GM18873 (cell line): Measurements from ENCODE around the gene PDE3A.

ENCODE experiments used
- ATAC-seq: cut with Tn5 transposase; IDR thresholded peaks from one replicate; pipeline ENCODE4 v1.9.1; 2021; ENCODE audit warnings: mild to moderate bottlenecking, moderate library complexity, moderate number of reproducible peaks; ENCODE audit not compliant: unreplicated experiment, low FRiP score

Gene PDE3A

GRCh38 chr12:20487519-20487918 lies 119.2 kb downstream of the PDE3A start:
- no peak for ATAC-seq

DNA sequence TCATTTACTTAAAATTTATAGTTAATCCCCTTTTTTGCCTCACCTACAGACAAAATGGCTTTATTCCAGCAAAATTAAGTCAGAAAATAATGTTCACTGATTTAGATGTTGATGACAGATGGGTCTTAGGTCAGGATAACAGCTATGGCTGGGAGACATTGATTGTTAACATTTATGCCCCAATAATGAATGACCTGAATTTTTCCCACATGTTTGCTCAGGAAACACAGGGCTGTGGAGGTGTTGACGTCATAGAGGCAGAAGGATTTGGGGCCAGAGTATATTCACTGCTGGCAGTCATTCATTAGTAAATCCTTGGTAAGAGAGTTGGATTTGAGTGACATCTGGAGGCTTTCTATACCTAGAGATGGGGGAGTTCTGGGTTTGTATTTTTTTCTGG lies 121.3 kb downstream of the PDE3A start:
- no peak for ATAC-seq

DNA sequence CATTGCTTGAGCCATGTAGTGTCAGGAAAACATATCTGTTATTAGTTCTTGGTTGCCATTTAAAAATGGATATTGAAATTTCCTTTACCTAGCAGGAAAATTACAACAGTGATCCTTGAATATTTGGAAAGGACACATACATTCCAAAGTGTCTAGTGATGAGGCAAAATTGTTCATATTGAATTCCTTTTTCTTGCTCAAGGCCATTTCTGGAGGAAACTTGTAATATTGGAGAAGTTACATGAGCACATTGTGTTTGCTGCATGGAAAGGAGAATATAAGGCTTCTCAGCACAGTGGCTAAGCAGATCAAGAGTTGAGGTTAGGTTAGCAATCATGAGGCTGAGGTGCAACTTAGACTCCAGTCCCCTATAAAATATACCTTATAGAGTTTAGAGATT lies 121.9 kb downstream of the PDE3A start:
- no peak for ATAC-seq

DNA sequence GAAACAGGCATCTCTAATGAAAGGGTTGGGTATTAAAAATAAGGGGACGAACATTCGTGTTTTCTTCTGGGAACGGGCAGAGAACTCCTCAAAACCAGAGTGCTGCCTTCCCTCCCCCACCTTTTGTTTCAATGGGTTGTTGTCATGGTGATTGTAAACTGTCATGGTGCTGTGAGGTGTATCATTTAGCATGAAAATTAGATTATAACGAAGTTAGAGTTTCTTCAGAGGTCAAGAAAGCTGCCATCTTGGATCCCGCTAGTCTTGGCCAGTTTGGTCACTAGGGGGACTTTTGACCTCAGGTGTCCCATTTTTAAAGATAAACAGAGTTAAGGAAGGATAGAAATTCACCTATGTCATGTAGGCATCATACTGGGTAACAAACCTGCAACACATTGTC lies 123.0 kb downstream of the PDE3A start:
- no peak for ATAC-seq

DNA sequence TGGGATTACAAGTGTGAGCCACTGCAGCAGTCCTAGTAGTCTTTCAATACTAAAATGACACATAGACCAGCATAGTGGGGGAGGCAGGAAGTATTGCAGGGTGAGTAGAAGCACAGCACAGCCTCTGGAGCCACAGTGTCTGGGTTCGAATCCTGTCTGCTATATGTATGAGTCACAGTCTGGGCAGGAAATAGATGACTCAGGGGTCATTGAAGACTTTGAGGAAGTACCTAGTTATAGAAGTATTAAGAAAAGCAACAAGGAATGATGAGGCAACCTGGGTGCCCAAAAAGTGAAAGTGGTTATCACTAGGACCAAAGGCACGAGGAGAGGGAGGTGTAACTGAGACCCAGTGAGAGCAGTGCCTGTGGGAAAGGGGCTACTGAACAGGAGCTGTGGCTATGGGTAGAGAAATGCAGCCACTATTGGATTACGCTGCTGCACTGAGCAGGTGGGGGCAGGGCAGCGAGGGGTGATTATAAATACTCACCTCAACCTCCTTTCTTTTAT lies 124.0 kb downstream of the PDE3A start:
- ATAC-seq: no peak

GRCh38 chr12:20493934-20494333 lies 125.6 kb downstream of the PDE3A start:
- no peak for ATAC-seq

DNA sequence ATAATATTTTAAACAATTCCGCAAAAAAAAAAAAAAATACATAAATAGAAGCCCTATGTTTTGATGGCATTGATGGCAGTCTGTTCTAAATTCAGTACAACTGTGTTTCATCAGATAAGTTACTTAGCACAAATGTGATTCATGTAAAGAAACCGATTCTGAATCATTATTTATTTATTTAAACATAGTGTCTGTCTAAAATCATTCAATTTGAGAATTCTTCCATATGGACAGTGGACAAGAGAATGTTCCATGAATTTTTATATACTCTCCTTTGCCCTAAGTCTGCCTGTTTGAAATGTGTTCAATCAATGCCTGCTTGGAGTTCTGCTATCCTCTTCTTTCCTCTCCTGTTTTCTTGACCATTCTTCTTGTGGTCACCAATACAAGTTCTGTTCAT lies 126.5 kb downstream of the PDE3A start:
- ATAC-seq: no peak

- no peak for ATAC-seq
Measured at GRCh38 chr12:20495997-20496396, 127.7 kb downstream of the PDE3A start.

DNA sequence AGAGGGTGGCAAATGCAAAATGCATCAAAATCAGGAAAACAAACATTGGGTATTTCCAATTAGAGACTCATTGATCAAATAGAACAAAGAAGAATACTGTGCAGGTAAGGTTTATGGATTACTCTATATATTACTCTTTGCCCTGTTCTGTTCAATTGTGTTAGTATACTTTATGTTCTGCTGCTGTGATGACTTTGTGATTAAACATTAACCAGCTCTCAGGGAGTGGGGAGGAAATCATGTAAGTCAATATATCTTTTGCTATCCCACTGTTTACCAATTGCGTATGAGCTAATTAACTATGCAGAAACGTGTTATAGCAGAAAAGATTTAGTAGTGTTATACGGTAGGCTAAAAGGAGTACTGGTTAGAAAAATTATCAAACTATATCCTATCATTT lies 129.4 kb downstream of the PDE3A start:
- ATAC-seq: no peak

GRCh38 chr12:20501958-20502357 lies 133.6 kb downstream of the PDE3A start:
- ATAC-seq: no peak

DNA sequence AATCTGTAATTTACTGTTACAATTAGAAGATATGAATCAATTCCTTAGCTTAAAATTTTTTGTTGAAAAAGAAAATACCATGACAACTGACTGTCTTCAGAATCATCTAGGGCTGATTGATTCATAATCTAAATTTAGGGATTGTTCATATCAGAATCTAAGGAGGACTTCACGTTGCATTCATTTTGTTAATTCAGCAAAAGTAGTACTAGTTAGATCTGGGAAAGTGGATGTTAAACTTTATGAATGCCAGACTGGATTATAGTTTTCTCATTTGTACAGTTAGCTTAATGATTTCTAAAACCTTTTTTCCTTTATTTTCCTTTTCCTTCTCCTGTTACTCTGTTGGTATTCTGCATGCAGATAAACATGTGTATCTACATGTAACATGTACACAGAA lies 135.5 kb downstream of the PDE3A start:
- no peak for ATAC-seq

GRCh38 chr12:20505056-20505455 lies 136.7 kb downstream of the PDE3A start:
- no peak for ATAC-seq

GRCh38 chr12:20507056-20507455 lies 138.7 kb downstream of the PDE3A start:
- ATAC-seq: no peak

DNA sequence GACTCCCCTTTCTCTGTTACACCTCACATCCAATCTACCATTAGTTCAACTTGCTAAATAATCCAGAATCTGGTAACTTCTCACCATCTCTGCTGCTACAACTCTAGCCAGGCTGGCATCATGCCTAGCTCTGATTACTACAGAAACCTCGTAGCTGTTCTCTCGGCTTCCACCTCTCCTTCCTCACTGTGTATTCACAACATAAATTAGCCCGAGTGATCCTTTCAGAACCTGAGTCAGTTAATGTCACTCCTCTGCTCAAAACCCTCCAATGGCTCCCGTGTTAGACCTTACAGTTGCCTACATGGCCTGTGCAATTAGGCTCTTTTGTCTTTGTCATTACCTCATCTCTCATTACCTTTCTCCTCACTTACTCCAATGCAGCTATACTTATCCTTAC lies 139.4 kb downstream of the PDE3A start:
- no peak for ATAC-seq

DNA sequence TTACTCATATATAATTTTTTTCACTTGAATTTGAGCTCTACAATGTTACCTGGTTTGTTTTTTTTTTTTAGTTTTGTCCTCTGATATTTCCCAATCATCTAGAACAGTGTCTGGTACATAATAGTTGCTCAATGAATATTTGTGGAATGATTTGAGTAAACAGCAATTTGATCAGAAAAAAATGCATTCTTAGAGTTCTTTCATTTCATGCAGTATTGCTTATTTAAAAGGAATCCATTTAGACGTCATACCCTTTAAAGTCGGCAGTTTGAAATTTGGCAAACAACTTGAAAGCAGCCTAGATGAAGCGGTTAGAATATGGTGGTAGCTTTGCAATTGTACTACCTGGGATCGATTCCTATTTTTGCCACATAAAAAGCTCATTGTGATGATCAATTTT lies 140.0 kb downstream of the PDE3A start:
- ATAC-seq: no peak

DNA sequence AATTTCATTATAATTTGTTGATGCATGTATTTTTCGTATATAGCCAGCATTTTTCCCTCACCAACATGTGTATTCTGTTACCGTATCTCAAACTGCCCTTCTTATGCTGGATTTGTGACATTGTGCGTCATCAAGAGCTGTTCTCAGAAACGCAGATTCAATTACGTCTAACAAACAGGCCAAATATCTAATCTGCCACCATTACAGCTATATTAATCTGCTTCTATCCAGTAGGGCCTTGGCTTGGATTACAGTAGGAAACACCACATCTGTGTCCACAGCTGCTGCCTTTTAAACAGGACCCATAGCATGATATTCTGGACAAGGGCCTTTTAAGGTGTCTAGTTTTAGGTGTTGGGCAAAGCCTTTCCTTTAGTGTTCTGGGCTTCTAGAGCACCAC lies 140.6 kb downstream of the PDE3A start:
- no peak for ATAC-seq

GRCh38 chr12:20510811-20511210 lies 142.5 kb downstream of the PDE3A start:
- no peak for ATAC-seq

- no peak for ATAC-seq
Measured at GRCh38 chr12:20513189-20513588, 144.9 kb downstream of the PDE3A start.

- ATAC-seq: no peak
Measured at GRCh38 chr12:20514598-20514997, 146.3 kb downstream of the PDE3A start.

- ATAC-seq: no peak
Measured at GRCh38 chr12:20520532-20520931, 152.2 kb downstream of the PDE3A start.

DNA sequence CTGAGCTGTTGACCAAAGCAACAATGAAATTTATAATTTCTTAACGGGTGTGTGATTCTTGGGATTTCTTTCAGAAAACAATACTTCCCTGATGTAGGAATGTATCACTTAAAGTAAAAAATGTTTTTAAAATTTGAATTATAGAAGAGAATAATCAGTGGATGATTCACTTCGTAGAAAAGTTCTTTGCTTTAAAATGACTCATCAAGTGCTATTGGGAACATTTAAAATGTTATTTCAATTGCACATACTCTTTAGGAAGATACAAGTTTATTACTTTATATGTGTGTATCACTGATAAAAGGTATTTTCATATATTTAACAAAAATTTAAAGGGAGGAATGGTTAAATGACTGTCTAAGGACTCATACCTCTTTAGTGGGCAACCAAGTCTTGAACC lies 155.3 kb downstream of the PDE3A start:
- no peak for ATAC-seq

GRCh38 chr12:20524113-20524512 lies 155.8 kb downstream of the PDE3A start:
- no peak for ATAC-seq

DNA sequence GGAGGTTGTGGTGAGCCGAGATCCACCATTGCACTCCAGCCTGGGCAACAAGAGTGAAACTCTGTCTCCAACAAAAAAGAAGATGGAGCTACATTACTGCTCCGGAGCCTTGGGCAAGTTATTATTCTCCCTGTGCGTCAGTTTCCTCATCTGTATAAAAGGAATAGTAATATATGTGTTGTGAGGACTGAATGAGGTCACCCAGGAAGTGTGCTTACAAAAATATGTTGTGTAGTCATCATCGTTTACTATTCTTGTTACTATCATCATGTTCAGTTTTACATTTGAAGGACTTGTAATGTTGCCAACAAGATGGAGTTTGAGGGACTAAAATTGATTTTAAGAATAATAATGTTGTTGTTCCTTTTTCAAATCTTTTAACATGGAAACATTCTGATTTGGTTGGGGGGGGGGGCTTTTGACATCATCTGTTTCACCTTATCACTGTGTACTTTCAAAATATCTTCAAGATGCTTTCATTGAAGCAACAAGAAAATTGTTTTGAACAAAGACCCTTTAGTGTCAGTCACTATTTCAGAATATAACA lies 156.8 kb downstream of the PDE3A start:
- no peak for ATAC-seq
